ENCODE data around the gene ZGPAT.

ZGPAT gene

DNA sequence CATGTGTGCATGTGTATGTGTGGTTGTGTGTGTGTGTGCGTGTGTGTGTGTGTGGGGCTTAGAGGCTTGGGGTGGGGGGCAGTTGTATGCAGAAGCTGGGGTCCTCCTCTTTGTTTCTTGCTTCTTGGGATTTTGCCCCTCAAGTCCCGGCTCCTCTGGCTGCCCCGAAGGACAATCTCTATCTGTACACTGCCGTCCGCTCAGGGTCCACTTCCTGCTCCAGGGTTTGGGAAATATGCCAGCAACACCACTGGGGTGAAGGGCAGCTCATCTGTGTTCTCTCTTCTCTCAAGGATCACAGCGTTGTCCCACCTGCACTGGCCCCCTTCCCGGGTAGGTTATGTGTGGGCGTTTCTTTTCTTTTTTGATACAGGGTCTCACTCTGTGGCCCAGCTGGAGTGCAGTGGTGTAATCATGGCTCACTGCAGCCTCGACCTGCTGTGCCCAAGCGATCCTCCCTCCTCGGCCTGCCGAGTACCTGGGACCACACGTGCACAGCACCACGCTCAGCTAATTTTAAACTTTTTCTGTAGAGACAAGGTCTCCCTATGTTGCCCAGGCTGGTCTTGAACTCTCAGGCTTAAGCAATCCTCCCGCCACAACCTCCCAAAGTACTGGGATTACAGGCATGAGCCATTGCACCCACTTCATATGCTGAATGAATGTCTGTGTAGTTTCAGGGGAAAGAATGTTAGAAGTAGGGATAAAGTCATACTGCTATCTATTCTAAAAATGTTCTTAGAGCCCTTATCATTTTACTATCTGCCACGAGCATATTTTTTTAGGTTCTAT is 57.4 kb downstream of the ZGPAT start:
- H3K4me3 ChIP-seq (ENCODE audit: low read depth, low read length, poor library complexity, severe bottlenecking): no peak overlapping the region
- H3K79me2 ChIP-seq (ENCODE audit: insufficient read depth, low read length): no peaks in the 10 kb centered on the region
- no peaks in the 10 kb centered on the region for H4K20me1 ChIP-seq (ENCODE audit: insufficient read depth, low read length)
- H3K4me2 ChIP-seq (ENCODE audit: low read length): no peak overlapping the region
- no peaks in the 10 kb centered on the region for H3K36me3 ChIP-seq (ENCODE audit: insufficient read depth, low read length)
- H3K9me3 ChIP-seq (ENCODE audit: low read length): no peaks in the 10 kb centered on the region
- H3K9ac ChIP-seq (ENCODE audit: low read length): no peak overlapping the region
- TF ChIP-seq, protein P1, sequence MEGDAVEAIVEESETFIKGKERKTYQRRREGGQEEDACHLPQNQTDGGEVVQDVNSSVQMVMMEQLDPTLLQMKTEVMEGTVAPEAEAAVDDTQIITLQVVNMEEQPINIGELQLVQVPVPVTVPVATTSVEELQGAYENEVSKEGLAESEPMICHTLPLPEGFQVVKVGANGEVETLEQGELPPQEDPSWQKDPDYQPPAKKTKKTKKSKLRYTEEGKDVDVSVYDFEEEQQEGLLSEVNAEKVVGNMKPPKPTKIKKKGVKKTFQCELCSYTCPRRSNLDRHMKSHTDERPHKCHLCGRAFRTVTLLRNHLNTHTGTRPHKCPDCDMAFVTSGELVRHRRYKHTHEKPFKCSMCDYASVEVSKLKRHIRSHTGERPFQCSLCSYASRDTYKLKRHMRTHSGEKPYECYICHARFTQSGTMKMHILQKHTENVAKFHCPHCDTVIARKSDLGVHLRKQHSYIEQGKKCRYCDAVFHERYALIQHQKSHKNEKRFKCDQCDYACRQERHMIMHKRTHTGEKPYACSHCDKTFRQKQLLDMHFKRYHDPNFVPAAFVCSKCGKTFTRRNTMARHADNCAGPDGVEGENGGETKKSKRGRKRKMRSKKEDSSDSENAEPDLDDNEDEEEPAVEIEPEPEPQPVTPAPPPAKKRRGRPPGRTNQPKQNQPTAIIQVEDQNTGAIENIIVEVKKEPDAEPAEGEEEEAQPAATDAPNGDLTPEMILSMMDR (IDR thresholded peaks at IDR 0.05; ENCODE audit: low read length): no peak
- no peak for TF ChIP-seq EZH2 (IDR thresholded peaks at IDR 0.05; ENCODE audit: borderline replicate concordance, low read length)
- H2AFZ ChIP-seq (ENCODE audit: low read length): no peak overlapping the region
- H3K9me2 ChIP-seq (ENCODE audit: low read depth, low read length): no peaks in the 10 kb centered on the region
- no peaks in the 10 kb centered on the region for H3F3A ChIP-seq (ENCODE audit: insufficient read depth, low read length)
- H3K27me3 ChIP-seq (ENCODE audit: insufficient read depth, low read length): 0 out of 2 replicates have a peak, but pooled peaks cover 4% of the 10 kb centered on the region
- H3K27ac ChIP-seq (ENCODE audit: low read depth, low read length, poor library complexity, severe bottlenecking): no peak overlapping the region
- no peaks in the 10 kb centered on the region for H3K4me1 ChIP-seq (ENCODE audit: insufficient read depth, low read length, severe bottlenecking)

DNA sequence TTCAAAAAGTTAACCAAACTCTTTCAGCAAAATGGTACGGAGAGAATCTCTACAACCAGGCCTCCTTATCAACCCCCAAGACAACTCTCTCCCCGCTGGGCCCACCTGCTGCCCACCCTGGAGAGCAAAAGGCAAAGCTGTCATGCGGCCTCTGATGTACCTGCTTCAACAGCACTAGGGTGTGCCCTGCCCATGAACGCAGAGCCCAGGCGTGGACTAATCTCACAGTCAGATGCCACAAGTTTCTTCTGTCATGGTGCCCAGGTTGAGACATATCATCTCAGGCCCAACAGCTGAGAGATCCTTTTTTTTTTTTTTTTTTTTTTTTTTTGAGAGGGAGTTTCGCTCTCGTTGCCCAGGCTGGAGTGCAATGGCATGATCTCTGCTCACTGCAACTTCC is 58.1 kb downstream of the ZGPAT start:
- Histone ChIP-seq H3K4me3 (ENCODE audit: low read depth, low read length, poor library complexity, severe bottlenecking) (no peak overlapping the region), H3F3A (ENCODE audit: insufficient read depth, low read length) (no peaks in the 10 kb centered on the region), H3K27ac (ENCODE audit: low read depth, low read length, poor library complexity, severe bottlenecking) (no peak overlapping the region), H3K9ac (ENCODE audit: low read length) (no peak overlapping the region), H2AFZ (ENCODE audit: low read length) (no peak overlapping the region), H3K4me1 (ENCODE audit: insufficient read depth, low read length, severe bottlenecking) (no peaks in the 10 kb centered on the region), H3K36me3 (ENCODE audit: insufficient read depth, low read length) (no peaks in the 10 kb centered on the region), H3K79me2 (ENCODE audit: insufficient read depth, low read length) (no peaks in the 10 kb centered on the region), H4K20me1 (ENCODE audit: insufficient read depth, low read length) (no peaks in the 10 kb centered on the region), H3K27me3 (ENCODE audit: insufficient read depth, low read length) (0 out of 2 replicates have a peak, but pooled peaks cover 4% of the 10 kb centered on the region), H3K9me3 (ENCODE audit: low read length) (no peaks in the 10 kb centered on the region), H3K4me2 (ENCODE audit: low read length) (no peak overlapping the region), H3K9me2 (ENCODE audit: low read depth, low read length) (no peaks in the 10 kb centered on the region)
- TF ChIP-seq, protein P1 (IDR thresholded peaks at IDR 0.05; ENCODE audit: low read length): no peak
- TF ChIP-seq EZH2 (IDR thresholded peaks at IDR 0.05; ENCODE audit: borderline replicate concordance, low read length): no peak

DNA sequence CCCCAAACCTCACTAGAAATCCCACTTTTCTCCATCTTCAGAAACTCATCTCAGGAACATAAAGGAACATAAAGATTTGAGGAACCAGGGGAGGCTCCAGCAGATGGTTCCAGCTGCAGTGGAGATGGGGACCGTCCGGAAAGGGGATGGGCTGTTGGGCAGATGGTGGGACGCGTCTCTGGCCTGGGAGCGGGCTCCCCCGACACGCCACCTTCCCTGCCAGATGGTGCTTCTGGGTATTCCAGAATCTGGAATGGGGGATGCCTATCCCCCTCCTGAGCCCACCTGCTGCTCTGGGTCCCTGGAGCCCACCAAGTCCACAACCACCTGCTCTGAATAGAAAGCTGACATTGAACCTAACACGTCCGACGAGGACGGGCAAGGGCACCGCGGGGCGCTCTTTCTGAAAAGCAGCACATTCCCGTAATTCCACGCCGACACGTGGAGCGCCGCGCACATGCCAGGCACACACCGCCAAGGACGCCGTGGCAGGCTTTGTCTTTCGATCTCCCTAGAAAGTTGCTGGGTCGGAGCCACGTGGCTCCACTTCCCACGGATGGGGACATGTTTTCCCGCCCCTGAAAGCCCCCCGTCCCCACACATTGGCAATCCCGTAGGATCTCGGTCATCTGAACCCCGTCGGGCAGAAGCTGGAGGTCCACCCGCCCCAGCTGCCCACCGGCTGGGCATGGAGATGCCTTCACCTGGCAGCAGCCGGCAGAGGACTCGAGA is 59.0 kb downstream of the ZGPAT start:
- H3K27ac ChIP-seq (ENCODE audit: low read depth, low read length, poor library complexity, severe bottlenecking): no peak overlapping the region
- H3F3A ChIP-seq (ENCODE audit: insufficient read depth, low read length): no peaks in the 10 kb centered on the region
- H3K4me1 ChIP-seq (ENCODE audit: insufficient read depth, low read length, severe bottlenecking): no peaks in the 10 kb centered on the region
- H3K9me3 ChIP-seq (ENCODE audit: low read length): no peaks in the 10 kb centered on the region
- no peaks in the 10 kb centered on the region for H3K79me2 ChIP-seq (ENCODE audit: insufficient read depth, low read length)
- TF ChIP-seq, protein P1 (IDR thresholded peaks at IDR 0.05; ENCODE audit: low read length): no peak
- no peak for TF ChIP-seq EZH2 (IDR thresholded peaks at IDR 0.05; ENCODE audit: borderline replicate concordance, low read length)
- no peaks in the 10 kb centered on the region for H3K36me3 ChIP-seq (ENCODE audit: insufficient read depth, low read length)
- H3K27me3 ChIP-seq (ENCODE audit: insufficient read depth, low read length): peaks cover 4% of the 10 kb centered on the region; the same call in 1 of the 2 replicates
- H3K9me2 ChIP-seq (ENCODE audit: low read depth, low read length): no peaks in the 10 kb centered on the region
- H2AFZ ChIP-seq (ENCODE audit: low read length): no peak overlapping the region
- no peaks in the 10 kb centered on the region for H4K20me1 ChIP-seq (ENCODE audit: insufficient read depth, low read length)
- H3K4me2 ChIP-seq (ENCODE audit: low read length): no peak overlapping the region
- no peak overlapping the region for H3K9ac ChIP-seq (ENCODE audit: low read length)
- no peak overlapping the region for H3K4me3 ChIP-seq (ENCODE audit: low read depth, low read length, poor library complexity, severe bottlenecking)
